Measurements from ENCODE around the gene THSD4. TPM values are rescaled to one million over a fixed set of nuclear protein-coding genes. Genes with fewer than 3 reads are reported as not detected.

Gene THSD4
- polyA plus RNA-seq, 1 donor from 2014 or later: 0.46 TPM

GRCh38 chr15:71332431-71333004, 217.2 kb downstream of the THSD4 start:
- no peak overlapping the region for H3K27ac ChIP-seq (ENCODE audit: low read length)
- no peak overlapping the region for H3K4me3 ChIP-seq (ENCODE audit: low read length)
- no peak overlapping the region for H3K9ac ChIP-seq (ENCODE audit: low read length)
- H3K79me2 ChIP-seq (replicated peaks; ENCODE audit: insufficient read depth, low read length): no peaks in the 10 kb centered on the region
- H3K9me2 ChIP-seq (ENCODE audit: insufficient read depth, low read length): no peaks in the 10 kb centered on the region
- no peaks in the 10 kb centered on the region for H3K27me3 ChIP-seq (ENCODE audit: insufficient read depth, low read depth, low read length)
- no peaks in the 10 kb centered on the region for H3K36me3 ChIP-seq (ENCODE audit: insufficient read depth, low read length)
- H3K4me2 ChIP-seq (ENCODE audit: low read length): no peak overlapping the region
- no peak overlapping the region for H2AFZ ChIP-seq (ENCODE audit: low read depth, low read length)
- TF ChIP-seq REST (IDR thresholded peaks at IDR 0.05; ENCODE audit: borderline replicate concordance): no peak
- TF ChIP-seq CTCF (IDR thresholded peaks at IDR 0.05; ENCODE audit: poor library complexity, severe bottlenecking): no peak
- H3K9me3 ChIP-seq (ENCODE audit: low read length): no peaks in the 10 kb centered on the region
- no peaks in the 10 kb centered on the region for H4K20me1 ChIP-seq (ENCODE audit: insufficient read depth)
- no peaks in the 10 kb centered on the region for H3F3A ChIP-seq (ENCODE audit: insufficient read depth, low read length, poor library complexity, severe bottlenecking)

GRCh38 chr15:71333136-71333700, 217.9 kb downstream of the THSD4 start:
- H3K9ac ChIP-seq (ENCODE audit: low read length): no peak overlapping the region
- H3K4me3 ChIP-seq (ENCODE audit: low read length): no peak overlapping the region
- no peaks in the 10 kb centered on the region for H3F3A ChIP-seq (ENCODE audit: insufficient read depth, low read length, poor library complexity, severe bottlenecking)
- H4K20me1 ChIP-seq (ENCODE audit: insufficient read depth): no peaks in the 10 kb centered on the region
- no peaks in the 10 kb centered on the region for H3K9me2 ChIP-seq (ENCODE audit: insufficient read depth, low read length)
- no peak overlapping the region for H3K27ac ChIP-seq (ENCODE audit: low read length)
- H3K27me3 ChIP-seq (ENCODE audit: insufficient read depth, low read depth, low read length): no peaks in the 10 kb centered on the region
- TF ChIP-seq EZH2 (IDR thresholded peaks at IDR 0.05; ENCODE audit: borderline replicate concordance, insufficient read depth, low read length, poor library complexity, severe bottlenecking) (no peak), CTCF (IDR thresholded peaks at IDR 0.05; ENCODE audit: poor library complexity, severe bottlenecking) (no peak), REST (IDR thresholded peaks at IDR 0.05; ENCODE audit: borderline replicate concordance) (no peak), TAF1 (IDR thresholded peaks at IDR 0.05; ENCODE audit: low read depth) (no peak), POLR2AphosphoS5 (IDR thresholded peaks at IDR 0.05) (no peak), RAD21 (conservative IDR thresholded peaks at IDR 0.05) (no peak), SMC3 (conservative IDR thresholded peaks at IDR 0.05; ENCODE audit: poor library complexity) (no peak)
- no peaks in the 10 kb centered on the region for H3K36me3 ChIP-seq (ENCODE audit: insufficient read depth, low read length)
- H3K9me3 ChIP-seq (ENCODE audit: low read length): no peaks in the 10 kb centered on the region
- no peaks in the 10 kb centered on the region for H3K79me2 ChIP-seq (replicated peaks; ENCODE audit: insufficient read depth, low read length)
- H3K4me2 ChIP-seq (ENCODE audit: low read length): no peak overlapping the region
- no peak overlapping the region for H2AFZ ChIP-seq (ENCODE audit: low read depth, low read length)

Measured in neural cell (in vitro differentiated cells).